ENCODE measurements around the gene ACTN1.
A peak's percentile ranks its signal among the peaks of the same experiment; 100 is the strongest.
"Not testable (repeated sequence)": the region's sequence is repeated elsewhere in the genome, so short reads cannot be mapped to it uniquely, and the experiment has no call there.

ACTN1 gene

DNA sequence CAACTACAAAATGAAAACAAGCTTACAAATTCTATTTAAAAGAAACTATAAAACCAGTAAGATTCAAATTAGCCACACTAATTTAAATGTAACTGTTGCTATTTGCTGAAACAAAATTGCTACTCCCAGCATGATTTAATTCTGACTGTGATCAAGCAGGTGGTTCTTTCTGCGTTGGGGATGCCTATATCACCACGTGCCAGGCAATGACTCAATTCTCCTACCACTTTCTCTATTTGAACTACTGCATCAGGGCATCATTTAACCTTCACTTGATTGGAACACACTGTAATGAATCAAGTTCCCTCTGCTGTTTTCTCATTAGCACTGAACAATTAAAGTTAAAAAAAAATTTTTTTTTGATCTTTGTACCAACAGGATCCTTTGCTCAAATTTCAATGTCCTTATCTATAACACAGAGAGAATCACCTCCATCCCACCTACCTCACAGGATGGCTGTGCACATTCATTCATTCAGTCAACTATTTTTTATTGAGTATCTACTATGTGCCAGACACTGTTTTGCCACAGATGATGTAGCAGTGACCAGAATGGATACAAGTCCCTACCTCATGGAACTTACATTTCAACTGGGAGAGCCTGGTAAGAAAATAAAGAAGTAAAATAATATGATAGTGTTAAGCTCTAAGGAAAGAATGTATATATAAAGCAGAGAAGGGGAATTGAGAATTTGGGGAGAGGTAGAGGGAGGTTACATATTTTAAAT lies 8.0 kb upstream of the ACTN1 start:
- DNase-seq (ENCODE audit: low spot score): no peak

DNA sequence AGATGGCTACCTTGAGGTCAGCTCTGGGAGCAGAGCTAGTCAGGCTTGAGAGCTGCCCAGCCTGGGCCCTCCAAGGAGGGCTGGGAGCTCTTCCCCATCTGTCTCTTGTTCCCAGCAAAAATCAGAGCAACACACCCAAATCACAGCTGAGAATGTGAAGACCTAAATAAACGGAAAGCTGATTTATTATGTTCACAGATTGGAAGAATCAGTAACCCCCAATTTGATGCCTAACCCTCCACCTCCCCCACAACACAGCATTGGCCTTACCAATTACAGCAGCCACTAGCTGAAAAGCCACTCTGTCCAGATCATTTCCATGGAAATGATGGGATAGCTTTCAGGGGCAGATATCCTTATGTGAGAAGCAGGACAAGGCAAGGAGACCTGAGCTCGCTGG lies 7.1 kb upstream of the ACTN1 start:
- DNase-seq (ENCODE audit: low spot score): no peak

DNA sequence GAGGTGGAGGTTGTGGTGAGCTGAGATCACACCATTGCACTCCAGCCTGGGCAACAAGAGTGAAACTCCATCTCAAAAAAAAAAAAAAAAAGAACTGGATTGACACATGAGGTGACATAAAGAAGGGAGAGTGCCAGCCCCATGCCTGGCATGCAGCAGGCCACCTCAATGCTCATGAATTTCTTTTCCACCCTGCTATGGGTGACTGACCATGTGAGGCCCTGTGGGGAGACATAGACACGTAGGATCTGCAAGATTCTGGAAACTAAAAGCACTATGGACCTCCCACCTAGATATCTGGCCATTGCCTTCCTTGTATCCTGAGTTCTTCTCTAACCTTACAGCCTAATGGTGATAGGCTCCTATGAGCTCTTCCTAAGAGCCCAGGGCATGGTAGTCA lies 5.6 kb upstream of the ACTN1 start:
- no peak for DNase-seq (ENCODE audit: low spot score)

DNA sequence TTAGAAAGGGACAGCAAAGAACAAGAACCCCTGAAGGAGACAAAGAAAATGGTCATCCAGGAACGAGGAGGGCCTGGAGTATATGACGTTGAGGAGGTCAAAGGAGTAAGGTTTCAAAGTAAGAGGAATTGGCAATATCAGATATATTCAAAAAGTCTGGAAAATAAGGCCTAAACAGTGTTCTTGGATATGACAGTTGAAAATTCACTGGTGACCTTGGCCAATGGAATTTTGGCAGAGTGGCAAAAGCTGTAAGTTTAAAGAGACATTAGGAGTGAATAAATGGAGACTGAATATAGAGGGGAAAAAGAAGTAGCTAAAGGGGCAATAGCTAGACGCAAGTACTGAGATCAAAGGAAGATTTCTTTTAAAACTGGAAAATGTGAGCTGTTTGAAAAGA lies 4.1 kb upstream of the ACTN1 start:
- DNase-seq (ENCODE audit: low spot score): no peak

DNA sequence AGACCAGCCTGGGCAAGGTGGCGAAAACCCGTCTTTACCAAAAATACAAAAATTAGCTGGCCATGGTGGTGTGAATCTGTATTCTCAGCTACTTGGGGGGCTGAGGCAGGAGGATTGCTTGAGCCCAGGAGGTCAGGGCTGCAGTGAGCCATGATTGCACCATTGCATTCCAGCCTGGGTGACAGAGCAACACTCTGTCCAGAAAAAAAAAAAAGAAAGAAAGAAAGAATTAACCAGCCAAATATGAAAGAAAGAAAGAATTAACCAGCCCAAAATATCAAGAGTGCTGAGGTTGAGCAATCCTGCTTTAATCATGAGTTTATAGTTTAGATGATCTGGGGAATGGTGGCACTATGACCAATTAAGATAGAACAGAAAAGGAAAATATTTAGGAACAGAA lies 3.5 kb upstream of the ACTN1 start:
- DNase-seq (ENCODE audit: low spot score): no peak

DNA sequence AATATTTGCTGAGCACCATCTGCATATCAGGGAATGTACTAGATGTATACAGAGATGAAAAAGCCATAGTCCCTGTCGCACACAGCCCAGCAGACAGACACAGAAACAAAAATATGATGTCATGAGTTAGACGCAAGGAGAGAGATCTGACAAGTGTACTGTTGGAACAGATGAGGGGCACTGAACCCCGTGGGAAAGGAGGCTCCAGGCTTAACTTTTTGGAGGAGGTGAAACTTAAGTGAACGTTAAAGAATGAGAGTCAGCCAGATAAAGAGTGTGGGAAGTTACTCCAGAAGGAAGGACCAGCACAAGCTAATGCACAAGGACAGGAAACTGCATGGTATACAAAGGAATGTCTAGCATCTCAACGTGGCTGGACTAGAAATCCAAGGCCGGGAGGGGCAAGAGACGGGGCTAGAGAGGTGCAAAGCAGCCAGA lies 2.5 kb upstream of the ACTN1 start:
- no peak for DNase-seq (ENCODE audit: low spot score)

DNA sequence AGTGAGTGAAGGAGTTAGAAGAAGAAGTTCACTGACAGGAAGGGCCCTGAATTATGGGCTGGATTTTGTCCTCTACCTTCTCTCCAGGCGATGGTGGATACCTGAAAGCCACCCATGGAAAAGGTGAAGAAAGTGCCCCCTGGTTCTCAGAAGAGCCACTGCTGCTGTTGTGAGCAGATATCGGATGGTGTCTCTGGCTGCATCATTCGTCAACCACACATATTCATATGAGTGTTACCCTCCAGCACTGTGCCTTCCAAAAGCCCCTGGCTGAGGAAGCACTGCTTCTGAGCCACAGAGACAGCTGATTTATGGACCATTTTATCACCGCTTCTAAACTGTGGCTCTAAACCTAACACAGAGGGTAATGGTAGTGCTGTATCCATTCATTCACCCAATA lies 2.0 kb upstream of the ACTN1 start:
- DNase-seq (ENCODE audit: low spot score): no peak

DNA sequence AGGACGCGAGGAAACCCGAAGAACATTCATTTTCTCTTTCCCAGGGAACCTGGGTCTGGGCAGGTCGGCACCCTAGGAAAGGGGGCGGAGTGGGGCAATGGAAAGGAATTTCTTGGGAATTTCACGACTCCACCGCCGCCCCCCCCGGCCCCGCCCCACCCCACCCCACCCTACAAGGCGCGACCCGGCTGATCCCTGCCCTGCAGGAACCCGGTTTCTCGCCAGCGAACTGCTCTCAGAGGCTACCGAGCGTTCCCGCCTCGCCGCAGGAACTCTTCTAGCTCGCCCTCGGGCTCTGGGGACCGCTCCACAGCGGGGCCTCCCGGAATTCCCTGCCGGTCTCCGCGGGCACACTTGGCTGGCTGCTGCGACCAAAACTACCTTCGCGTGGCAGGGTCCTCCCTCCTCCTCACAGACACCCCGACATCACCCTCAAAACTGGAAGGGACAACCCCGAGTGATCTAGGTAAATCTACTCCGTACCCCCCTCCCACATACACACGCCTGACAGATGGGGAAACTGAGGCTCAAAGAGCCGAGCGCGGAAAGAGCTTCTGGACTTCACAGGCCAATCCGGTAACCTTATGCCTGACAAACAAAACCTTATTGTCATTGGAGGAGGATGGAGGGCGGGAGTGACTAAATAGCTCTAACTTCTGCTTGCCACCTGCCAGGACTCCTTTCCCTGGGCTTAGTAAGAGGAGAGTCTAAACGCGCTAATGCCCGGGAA lies 785 bp upstream of the ACTN1 start:
- DNase-seq (ENCODE audit: low spot score): no peak

DNA sequence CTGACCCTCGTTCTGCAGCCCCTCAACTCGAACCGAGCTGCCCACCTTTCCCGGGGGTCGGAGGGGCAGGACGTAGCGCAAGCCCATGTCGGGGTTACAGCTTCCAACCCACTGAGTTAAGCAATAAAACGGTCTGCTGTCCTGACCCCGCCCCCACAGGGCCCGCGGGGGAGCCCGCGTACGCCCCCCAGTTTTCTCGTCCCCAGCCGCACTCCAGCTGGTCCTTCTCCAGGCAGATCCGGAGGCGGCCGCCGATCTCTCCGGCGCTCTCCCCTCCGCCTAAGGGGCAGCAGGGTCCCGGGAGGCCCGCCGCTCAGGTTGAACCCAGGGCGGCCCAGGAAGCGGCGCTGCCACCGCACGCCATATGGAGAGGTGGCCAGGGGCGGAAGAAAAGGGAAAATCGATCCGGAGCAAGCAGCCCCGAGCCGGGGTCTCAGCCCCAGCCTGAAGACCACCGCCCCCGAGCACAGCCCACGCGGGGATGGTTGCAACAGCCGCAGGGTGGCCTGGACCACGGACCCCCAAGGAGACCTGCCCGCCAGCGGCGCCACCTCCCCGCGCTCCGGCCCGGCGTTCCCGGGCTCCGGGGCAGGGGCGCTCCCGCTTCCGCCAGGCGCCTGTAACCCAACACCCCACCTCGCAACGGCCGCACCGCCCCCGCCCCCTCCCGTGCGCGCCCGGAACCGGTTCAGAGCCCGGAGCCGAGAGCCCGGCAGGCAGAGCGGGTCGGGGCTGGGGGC lies 760 bp downstream of the ACTN1 start:
- no peak for DNase-seq (ENCODE audit: low spot score)

DNA sequence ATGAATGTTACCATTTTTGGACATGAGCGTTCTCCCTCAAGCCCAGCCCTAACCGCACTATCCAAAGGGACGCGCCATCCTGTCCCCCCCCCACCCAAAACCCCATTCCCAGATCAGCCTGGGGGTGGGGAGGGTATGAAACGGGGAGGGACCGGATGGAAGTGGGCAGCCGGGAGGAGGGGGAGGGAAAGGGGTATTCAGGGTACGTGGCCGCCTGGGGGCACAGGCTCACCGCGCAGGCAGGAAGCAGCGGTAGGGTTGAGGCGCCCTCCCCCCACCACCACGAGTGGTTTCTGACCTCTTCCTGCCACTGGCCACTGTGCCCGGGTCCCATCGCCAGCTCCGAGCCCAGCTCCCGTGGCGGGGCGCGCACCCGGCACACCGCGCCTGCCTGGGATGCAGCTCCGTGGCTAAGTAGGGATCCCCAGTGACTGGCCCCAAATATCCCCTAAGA lies 1.4 kb downstream of the ACTN1 start:
- DNase-seq (ENCODE audit: low spot score): no peak

DNA sequence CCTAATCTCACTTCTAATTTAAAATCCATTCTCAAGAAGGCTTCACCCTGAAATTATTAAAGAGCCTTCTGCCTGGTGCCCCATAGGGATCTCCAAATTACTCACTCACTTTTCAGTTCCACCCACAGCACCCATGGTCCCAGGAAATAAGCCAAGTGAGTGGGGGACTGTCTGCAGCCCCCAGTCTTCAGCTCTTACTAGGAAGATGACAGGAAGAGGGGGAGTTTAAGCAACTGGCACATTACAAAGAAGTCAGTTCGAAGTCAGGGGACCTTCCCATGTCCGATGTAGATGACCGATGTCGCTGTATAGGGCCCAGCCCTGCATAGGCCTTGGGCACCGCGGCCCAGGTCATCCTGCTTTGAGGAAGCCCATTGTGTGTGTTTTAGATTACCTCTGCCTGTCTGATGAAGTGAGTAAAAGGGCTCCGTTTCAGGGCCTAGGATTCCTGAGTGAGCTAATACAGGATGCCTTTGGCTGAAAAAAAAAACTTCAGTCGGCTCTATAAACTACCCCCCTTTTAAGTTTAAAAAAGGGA lies 1.9 kb downstream of the ACTN1 start:
- DNase-seq (ENCODE audit: low spot score): no peak

DNA sequence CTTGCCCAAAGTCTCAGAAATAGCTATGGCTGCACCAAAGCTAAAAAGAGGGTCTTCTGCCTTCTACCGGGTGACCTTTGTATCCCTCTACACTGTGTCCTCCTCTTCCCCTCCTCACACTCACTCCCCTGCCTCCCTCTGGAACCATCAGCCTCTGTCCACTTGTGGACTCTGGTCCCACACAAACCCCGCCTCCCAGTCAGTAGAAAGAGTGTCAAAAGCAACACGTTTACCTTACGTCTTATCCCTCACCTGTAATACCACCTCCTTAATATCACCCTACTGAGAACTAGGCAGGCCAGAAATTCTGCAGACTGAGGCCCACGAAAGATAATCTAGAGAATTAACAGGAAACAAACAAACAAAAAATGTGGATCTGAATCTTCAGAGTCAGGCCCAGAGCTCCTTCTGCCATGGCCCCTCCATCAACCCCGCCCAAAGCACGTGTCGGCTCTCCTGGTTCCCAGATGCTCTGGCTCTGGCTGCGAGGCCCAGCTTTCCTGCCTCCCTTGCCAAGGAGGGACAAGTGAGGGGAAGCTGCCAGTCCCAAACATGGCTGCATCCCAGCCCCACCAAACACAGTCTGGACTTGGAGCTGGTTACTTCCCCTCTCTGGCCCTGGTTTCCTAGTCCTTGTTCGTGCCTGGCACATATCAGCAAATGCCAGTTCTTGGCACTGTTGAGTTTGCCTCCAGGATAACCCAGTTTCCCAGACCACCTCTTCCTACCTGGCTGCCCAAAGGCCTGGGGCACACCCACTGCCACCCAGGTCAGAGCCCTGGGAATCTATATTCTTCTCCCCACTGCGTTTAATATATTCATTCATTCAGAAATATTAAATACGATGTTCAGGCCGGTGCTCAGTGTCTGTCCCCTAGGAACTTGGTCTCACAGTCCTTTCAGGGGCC lies 2.7 kb downstream of the ACTN1 start:
- DNase-seq (ENCODE audit: low spot score): no peak

DNA sequence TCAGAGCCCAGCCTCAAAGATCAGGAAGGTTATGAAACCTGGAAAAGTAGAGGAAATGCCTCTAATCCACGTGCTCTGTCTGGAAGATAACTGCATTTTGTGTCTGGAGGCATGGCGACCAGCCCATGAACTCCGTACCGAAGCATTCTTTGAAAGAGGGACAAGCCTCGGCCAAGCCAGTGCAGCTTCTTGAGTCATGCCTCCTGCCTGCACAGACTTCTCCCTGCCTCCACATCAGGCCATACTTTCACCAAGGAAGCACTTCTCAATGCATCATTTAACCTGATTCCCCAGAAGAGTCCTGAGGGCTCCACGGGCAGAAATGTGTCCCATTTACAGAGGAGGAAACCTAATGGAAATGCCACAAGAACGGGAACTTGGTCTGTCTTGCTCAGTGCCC lies 3.4 kb downstream of the ACTN1 start:
- no peak for DNase-seq (ENCODE audit: low spot score)

DNA sequence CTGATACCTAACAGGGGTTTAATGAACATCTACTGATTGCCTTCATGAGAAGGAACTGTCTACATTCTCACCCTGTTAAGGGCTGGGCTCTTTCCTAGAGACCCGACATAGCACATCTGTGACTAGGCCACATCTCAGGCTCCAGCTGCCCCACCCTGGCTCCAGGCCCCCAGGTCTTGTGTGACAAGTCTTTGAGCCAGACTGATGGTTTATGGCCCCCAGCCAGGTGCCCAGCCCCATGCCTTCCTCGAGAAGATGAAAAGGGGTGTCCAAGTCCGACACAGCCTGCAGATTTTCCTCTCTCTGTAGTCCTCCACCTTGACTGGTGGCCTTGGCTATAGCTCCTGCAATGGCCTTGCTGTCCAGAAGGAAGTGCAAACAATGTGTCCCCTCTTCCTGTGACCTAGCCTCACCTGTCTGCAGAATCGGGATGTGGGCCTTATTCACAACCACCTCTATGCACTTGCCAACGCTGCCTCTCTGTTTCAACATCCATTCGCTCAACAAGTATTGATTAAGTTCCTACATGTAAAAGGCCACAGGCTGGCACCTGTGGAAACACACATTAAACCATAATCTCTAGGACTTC lies 4.2 kb downstream of the ACTN1 start:
- no peak for DNase-seq (ENCODE audit: low spot score)

DNA sequence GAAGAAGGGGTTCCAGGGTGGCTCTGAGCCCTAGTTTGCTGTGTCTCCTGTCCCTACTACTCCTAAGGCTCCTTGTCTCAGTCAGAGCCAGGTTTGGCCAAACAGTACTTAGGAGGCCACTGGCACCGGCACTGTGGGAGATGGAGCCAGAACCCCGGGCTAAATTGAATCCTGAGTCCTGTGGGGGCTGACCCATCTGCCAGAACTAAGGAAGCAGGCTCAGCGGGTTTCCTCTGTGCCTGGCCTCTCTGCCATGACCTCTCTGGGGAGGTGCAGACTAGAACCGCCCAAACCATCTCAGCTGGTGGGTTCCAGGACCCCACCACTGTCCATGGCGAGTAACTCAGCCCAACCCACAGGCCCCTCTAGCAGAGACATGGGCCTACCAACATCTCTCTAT lies 5.5 kb downstream of the ACTN1 start:
- no peak for DNase-seq (ENCODE audit: low spot score)

DNA sequence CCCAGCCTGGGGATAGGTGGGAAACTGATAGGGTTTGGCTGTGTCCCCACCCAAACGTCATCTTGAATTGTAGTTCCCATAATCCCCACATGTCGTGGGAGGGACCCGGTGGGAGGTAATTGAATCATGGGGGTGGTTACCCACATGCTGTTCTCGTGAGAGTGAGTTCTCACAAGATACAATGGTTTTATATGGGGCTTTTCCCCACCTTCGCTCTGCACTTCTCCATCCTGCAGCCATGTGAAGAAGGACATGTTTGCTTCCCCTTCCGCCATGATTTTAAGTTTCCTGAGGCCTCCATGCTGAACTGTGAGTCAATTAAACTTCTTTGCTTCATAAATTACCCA lies 5.9 kb downstream of the ACTN1 start:
- not testable (repeated sequence) for DNase-seq (ENCODE audit: low spot score)

DNA sequence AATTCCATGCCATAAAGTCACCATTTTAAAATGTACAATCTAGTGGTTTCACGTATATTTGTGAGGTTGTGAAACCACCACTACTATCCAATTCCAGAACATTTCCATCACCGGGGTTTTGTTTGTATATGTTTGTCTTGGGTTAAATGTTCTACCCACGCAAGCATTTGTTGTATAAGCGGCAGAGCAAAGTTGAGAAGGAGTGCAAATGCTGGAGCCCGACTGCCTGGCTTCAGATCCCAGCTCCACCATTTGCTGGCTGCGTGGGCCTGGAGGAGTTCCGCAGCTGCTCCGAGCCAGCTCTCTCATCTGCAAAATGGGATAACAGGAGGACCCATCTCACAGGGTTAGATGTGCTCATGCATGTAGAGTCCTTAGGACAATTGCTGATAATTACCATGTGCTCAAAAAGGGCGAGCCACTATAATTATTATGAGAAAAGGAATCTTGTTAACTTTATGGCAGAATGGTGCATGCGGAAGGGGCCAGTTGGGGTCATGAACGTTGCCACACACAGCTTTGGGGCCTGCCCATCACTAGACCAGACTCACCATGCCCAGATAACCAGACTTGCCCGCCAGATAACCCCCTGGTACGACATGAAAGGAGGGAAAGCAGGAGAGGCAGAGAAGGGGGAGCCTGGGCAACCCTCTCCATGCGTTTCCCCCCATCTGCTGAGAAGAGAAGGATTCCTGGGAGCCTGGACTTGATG lies 6.4 kb downstream of the ACTN1 start:
- DNase-seq (ENCODE audit: low spot score): no peak

DNA sequence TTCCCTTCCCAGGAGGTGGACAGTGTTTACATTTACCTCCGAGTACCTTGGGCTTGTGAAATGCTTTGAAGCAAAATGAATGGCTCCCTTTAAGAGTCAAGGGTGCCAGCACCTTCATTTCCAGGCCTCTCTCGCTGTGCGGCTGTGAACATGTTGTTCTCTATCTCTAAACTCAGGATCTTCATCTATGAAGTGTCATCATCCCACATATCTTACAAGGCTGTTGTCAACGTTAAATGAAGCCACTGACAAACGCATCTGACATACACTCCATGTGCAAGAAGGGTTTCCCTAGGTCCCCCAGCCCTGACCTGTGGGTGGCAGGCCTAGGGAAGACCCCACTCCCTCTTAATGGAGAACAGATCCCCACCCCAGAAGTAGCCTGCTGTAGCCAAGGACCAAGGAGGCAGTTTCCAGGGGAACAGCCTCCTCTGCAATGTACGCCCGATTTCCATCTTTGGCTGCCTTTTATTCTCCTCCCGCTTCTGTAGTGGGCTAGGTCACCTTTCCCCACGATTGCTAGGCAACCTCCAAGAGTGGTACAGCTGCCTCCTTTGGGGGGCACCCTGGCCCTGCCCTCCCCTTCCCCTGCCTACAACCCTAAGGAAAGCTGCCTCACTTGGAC lies 7.6 kb downstream of the ACTN1 start:
- no peak for DNase-seq (ENCODE audit: low spot score)

DNA sequence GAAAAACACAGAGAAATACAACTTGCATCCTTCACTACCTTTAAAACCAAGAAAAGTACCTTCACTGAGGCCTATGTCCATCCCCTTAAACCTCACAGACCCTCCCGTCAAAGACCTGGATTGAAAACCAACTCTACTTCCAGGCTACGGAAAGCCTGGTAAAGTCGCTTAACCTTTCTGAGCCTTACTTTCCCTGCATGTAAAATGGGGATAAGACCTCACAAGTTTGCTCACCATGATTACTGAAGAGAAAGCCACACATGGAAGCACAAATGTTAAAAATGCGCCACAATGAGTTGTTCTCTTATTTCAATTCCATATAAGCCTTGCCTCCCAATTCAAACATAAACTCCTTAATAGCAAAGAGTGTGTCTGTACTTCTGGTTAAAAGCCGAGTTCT lies 8.4 kb downstream of the ACTN1 start:
- DNase-seq (ENCODE audit: low spot score): no peak

DNA sequence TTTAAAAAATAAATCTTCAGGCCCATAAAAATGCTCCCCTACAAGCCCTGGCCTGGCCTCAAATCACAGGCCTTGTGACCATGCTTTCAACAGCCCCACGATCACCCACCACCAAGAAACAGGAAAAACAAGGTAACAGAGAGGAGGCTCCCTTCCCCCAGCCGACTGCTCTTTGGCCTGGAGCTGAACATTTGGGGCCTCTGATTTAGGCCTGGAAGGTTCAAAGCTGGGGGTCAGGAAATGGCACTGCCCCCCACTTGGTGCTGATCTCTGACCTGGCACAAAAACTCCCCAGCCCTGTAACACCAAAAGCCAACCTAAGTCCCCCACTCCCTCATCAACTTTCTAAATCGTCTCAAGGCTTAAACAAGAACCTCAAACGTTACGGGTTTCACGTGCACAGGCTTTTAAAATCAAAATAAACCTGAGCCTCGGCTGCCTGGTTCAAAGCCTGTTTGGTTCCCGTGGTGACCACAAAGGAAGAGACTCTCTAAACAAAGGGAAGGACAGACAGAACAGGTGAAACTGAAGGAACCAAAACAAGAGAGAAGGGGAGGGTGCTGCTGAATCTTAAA lies 9.0 kb downstream of the ACTN1 start:
- peak; percentile 56 for DNase-seq (ENCODE audit: low spot score)

Data from CD4-positive, alpha-beta T cell treated with Interleukin-15 for 4 hours (primary cell).